IPS-NIHi7 (cell line): ENCODE results near the gene NAPSA.

ENCODE experiments used
- DNase-seq: peaks from one replicate; pipeline ENCODE4 v3.0.0; 2012; ENCODE audit warnings: mixed read lengths; ENCODE audit errors: extremely low spot score

NAPSA gene

GRCh38 chr19:50317115-50317514, 48.3 kb downstream of the NAPSA start:
- DNase-seq, result no peak

- DNase-seq, result no peak
Observed at GRCh38 chr19:50315773-50316448, 49.5 kb downstream of the NAPSA start.

- no peak for DNase-seq
Observed at GRCh38 chr19:50314724-50315708, 50.4 kb downstream of the NAPSA start.

- peak; percentile 61 for DNase-seq
Observed at GRCh38 chr19:50313812-50314536, 51.5 kb downstream of the NAPSA start.

GRCh38 chr19:50312967-50313811, 52.2 kb downstream of the NAPSA start:
- DNase-seq, result no peak

GRCh38 chr19:50311723-50312635, 53.5 kb downstream of the NAPSA start:
- DNase-seq, result peak; percentile 71

GRCh38 chr19:50310759-50311465, 54.5 kb downstream of the NAPSA start:
- DNase-seq, result no peak

GRCh38 chr19:50309396-50310125, 55.9 kb downstream of the NAPSA start:
- no peak for DNase-seq

GRCh38 chr19:50308991-50309390, 56.4 kb downstream of the NAPSA start:
- no peak for DNase-seq
